ENCODE data around the gene C4B. TPM values are rescaled to one million over a fixed set of nuclear protein-coding genes. Genes with fewer than 3 reads are reported as not detected.

The C4B gene
- total and polyA plus RNA-seq, 2 experiments from 2014 or later: 68.9 to 80.0 TPM

- no peak overlapping the region for H3K27ac ChIP-seq
These were observed 67.9 kb downstream of the C4B start for GRCh38 chr6:32082478-32082877.

GRCh38 chr6:32082935-32083334 lies 68.3 kb downstream of the C4B start:
- no peaks in the 10 kb centered on the region for H3K9me3 ChIP-seq (ENCODE audit: low read depth)
- no peaks in the 10 kb centered on the region for H3K79me2 ChIP-seq
- peaks cover 18% of the 10 kb centered on the region for H3K4me1 ChIP-seq (ENCODE audit: insufficient read depth)
- 79% methylated on average over 9 of the region's 9 CpGs for WGBS (ENCODE audit: low lambda C conversion rate, missing lambda C conversion rate)
- H3K27me3 ChIP-seq: no peaks in the 10 kb centered on the region
- H3K4me3 ChIP-seq: no peak overlapping the region
- no peaks in the 10 kb centered on the region for H3K36me3 ChIP-seq (replicated peaks; ENCODE audit: insufficient read depth, low read depth)
- H3K4me2 ChIP-seq: no peak overlapping the region
- H4K20me1 ChIP-seq (ENCODE audit: insufficient read depth, poor library complexity, severe bottlenecking): no peaks in the 10 kb centered on the region
- H2AFZ ChIP-seq: no peak overlapping the region
- H3K9me2 ChIP-seq (replicated peaks; ENCODE audit: insufficient read depth): no peaks in the 10 kb centered on the region
- no peak overlapping the region for H3K27ac ChIP-seq
- TF ChIP-seq EZH2 (IDR thresholded peaks at IDR 0.05; ENCODE audit: borderline replicate concordance): no peak
- no peak for TF ChIP-seq EZH2phosphoT487 (IDR thresholded peaks at IDR 0.05; ENCODE audit: low read depth, severe bottlenecking, unreplicated experiment)
- TF ChIP-seq, protein P1, sequence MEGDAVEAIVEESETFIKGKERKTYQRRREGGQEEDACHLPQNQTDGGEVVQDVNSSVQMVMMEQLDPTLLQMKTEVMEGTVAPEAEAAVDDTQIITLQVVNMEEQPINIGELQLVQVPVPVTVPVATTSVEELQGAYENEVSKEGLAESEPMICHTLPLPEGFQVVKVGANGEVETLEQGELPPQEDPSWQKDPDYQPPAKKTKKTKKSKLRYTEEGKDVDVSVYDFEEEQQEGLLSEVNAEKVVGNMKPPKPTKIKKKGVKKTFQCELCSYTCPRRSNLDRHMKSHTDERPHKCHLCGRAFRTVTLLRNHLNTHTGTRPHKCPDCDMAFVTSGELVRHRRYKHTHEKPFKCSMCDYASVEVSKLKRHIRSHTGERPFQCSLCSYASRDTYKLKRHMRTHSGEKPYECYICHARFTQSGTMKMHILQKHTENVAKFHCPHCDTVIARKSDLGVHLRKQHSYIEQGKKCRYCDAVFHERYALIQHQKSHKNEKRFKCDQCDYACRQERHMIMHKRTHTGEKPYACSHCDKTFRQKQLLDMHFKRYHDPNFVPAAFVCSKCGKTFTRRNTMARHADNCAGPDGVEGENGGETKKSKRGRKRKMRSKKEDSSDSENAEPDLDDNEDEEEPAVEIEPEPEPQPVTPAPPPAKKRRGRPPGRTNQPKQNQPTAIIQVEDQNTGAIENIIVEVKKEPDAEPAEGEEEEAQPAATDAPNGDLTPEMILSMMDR (IDR thresholded peaks at IDR 0.05; ENCODE audit: poor library complexity): no peak
- no peak for DNase-seq (ENCODE audit: low spot score)

More at GRCh38 chr6:32082478-32082877, 67.9 kb downstream of the C4B start:
- Histone ChIP-seq H3K9me3 (ENCODE audit: low read depth) (no peaks in the 10 kb centered on the region), H3K4me1 (ENCODE audit: insufficient read depth) (peaks cover 15% of the 10 kb centered on the region), H3K36me3 (replicated peaks; ENCODE audit: insufficient read depth, low read depth) (no peaks in the 10 kb centered on the region), H3K79me2 (no peaks in the 10 kb centered on the region), H2AFZ (no peak overlapping the region), H3K4me3 (no peak overlapping the region), H3K27me3 (no peaks in the 10 kb centered on the region), H4K20me1 (ENCODE audit: insufficient read depth, poor library complexity, severe bottlenecking) (no peaks in the 10 kb centered on the region), H3K4me2 (no peak overlapping the region), H3K9me2 (replicated peaks; ENCODE audit: insufficient read depth) (no peaks in the 10 kb centered on the region)
- WGBS (ENCODE audit: low lambda C conversion rate, missing lambda C conversion rate): 80% methylated on average over 6 of the region's 6 CpGs
- no peak for TF ChIP-seq EZH2phosphoT487 (IDR thresholded peaks at IDR 0.05; ENCODE audit: low read depth, severe bottlenecking, unreplicated experiment)
- TF ChIP-seq, protein P1 (IDR thresholded peaks at IDR 0.05; ENCODE audit: poor library complexity): no peak
- no peak for TF ChIP-seq EZH2 (IDR thresholded peaks at IDR 0.05; ENCODE audit: borderline replicate concordance)
- no peak for DNase-seq (ENCODE audit: low spot score)

- H3K27ac ChIP-seq: no peak overlapping the region
- no peak overlapping the region for H3K4me3 ChIP-seq
- no peaks in the 10 kb centered on the region for H3K9me3 ChIP-seq (ENCODE audit: low read depth)
- WGBS (ENCODE audit: low lambda C conversion rate, missing lambda C conversion rate): 93% methylated on average over 22 of the region's 22 CpGs
- TF ChIP-seq, protein P1 (IDR thresholded peaks at IDR 0.05; ENCODE audit: poor library complexity): no peak
- no peak for TF ChIP-seq EZH2phosphoT487 (IDR thresholded peaks at IDR 0.05; ENCODE audit: low read depth, severe bottlenecking, unreplicated experiment)
- no peak for TF ChIP-seq EZH2 (IDR thresholded peaks at IDR 0.05; ENCODE audit: borderline replicate concordance)
- DNase-seq (ENCODE audit: low spot score): no peak
- no peak overlapping the region for H2AFZ ChIP-seq
- H3K9me2 ChIP-seq (replicated peaks; ENCODE audit: insufficient read depth): no peaks in the 10 kb centered on the region
- no peaks in the 10 kb centered on the region for H4K20me1 ChIP-seq (ENCODE audit: insufficient read depth, poor library complexity, severe bottlenecking)
- peaks cover 27% of the 10 kb centered on the region for H3K4me1 ChIP-seq (ENCODE audit: insufficient read depth)
- H3K4me2 ChIP-seq: no peak overlapping the region
- H3K36me3 ChIP-seq (replicated peaks; ENCODE audit: insufficient read depth, low read depth): no peaks in the 10 kb centered on the region
- no peaks in the 10 kb centered on the region for H3K27me3 ChIP-seq
- H3K79me2 ChIP-seq: no peaks in the 10 kb centered on the region
These were observed 69.5 kb downstream of the C4B start for GRCh38 chr6:32083812-32084768.
